SK-N-SH (cell line): ENCODE data around the gene HNRNPM. TPM values are rescaled to one million over a fixed set of nuclear protein-coding genes. Genes with fewer than 3 reads are reported as not detected.

Experiments
- CTCF ChIA-PET: fragments of 300-600, 350-600 bp; formaldehyde crosslinking; extraction: SDS; loops from one replicate; lab custom pipeline; 2021; lab: Yijun Ruan, JAX
- POLR2A ChIA-PET: fragments of 350-600 bp; sonication (Branson Sonifier 250); formaldehyde crosslinking; extraction: SDS; loops from one replicate; lab custom pipeline; 2020; ENCODE audit warnings: antibody characterized with exemption, inconsistent platforms; lab: Yijun Ruan, JAX
- DNase-seq: peaks from one replicate; pipeline ENCODE4 v3.0.0; 2012
- H2AFZ ChIP-seq: fragments of 200-600 bp; sonication (generic); 2 replicates; pipeline ENCODE4 v1.8.1; 2016; ENCODE audit warnings: antibody characterized with exemption, mild to moderate bottlenecking, low read depth
- H3F3A ChIP-seq: fragments of 200-600 bp; sonication (generic); replicated peaks from 2 replicates; pipeline ENCODE3; 2016; ENCODE audit warnings: antibody characterized with exemption, mild to moderate bottlenecking; ENCODE audit not compliant: insufficient read depth
- H3K27ac ChIP-seq, 2 experiments: fragments of 200-500 bp in 1 of 2; fragments of 200-600 bp in 1 of 2; sonication (Bioruptor generic) in 1 of 2; sonication (generic), shearing (Covaris generic) in 1 of 2; 2 replicates each; pipeline versions ENCODE4 v1.5.1 to v1.6.1; 2014 to 2016; ENCODE audit warnings: low read depth in 2 of 2, inconsistent platforms in 1 of 2, low read length in 1 of 2, mild to moderate bottlenecking in 1 of 2, mixed read lengths in 1 of 2
- H3K27me3 ChIP-seq: fragments of 200-600 bp; sonication (generic), shearing (Covaris generic); 2 replicates; pipeline ENCODE4 v1.6.1; 2016; ENCODE audit warnings: mixed run types; ENCODE audit not compliant: insufficient read depth
- H3K36me3 ChIP-seq, 2 experiments: fragments of 200-500 bp in 1 of 2; fragments of 200-600 bp in 1 of 2; sonication (Bioruptor generic) in 1 of 2; sonication (generic) in 1 of 2; replicated peaks in 1 of 2; 2 replicates each; pipeline versions ENCODE3 to v1.5.1; 2014 to 2016; ENCODE audit warnings: low read length in 1 of 2, mild to moderate bottlenecking in 1 of 2; ENCODE audit not compliant: insufficient read depth in 2 of 2, control insufficient read depth in 1 of 2
- H3K4me1 ChIP-seq, 2 experiments: fragments of 200-500 bp in 1 of 2; fragments of 200-600 bp in 1 of 2; sonication (Bioruptor generic) in 1 of 2; sonication (generic), shearing (Covaris generic) in 1 of 2; 2 replicates each; pipeline versions ENCODE4 v1.5.1 to v1.6.1; 2014 to 2016; ENCODE audit warnings: low read depth in 1 of 2, low read length in 1 of 2, mixed run types in 1 of 2; ENCODE audit not compliant: insufficient read depth in 2 of 2, control insufficient read depth in 1 of 2
- H3K4me2 ChIP-seq: fragments of 200-600 bp; sonication (generic), shearing (Covaris generic); 2 replicates; pipeline ENCODE4 v1.6.1; 2017; ENCODE audit warnings: mixed run types
- H3K4me3 ChIP-seq, 2 experiments: fragments of 200-500 bp in 1 of 2; fragments of 200-600 bp in 1 of 2; sonication (Bioruptor generic) in 1 of 2; sonication (generic), shearing (Covaris generic) in 1 of 2; 2 replicates each; pipeline versions ENCODE4 v1.5.1 to v1.8.1; 2014 to 2016; ENCODE audit warnings: low read depth in 2 of 2, inconsistent platforms in 1 of 2, low read length in 1 of 2, mild to moderate bottlenecking in 1 of 2, mixed read lengths in 1 of 2, moderate library complexity in 1 of 2
- H3K79me2 ChIP-seq: fragments of 200-600 bp; sonication (generic); 2 replicates; pipeline ENCODE4 v1.8.1; 2017; ENCODE audit warnings: mild to moderate bottlenecking; ENCODE audit not compliant: insufficient read depth
- H3K9ac ChIP-seq: fragments of 200-600 bp; sonication (generic); 2 replicates; pipeline ENCODE4 v1.6.1; 2017; ENCODE audit warnings: mixed run types
- H3K9me2 ChIP-seq: fragments of 200-600 bp; sonication (generic); 2 replicates; pipeline ENCODE4 v1.6.1; 2017; ENCODE audit warnings: mixed run types
- H3K9me3 ChIP-seq: fragments of 200-600 bp; sonication (generic); 2 replicates; pipeline ENCODE4 v1.6.1; 2017; ENCODE audit warnings: mixed run types, mild to moderate bottlenecking, moderate library complexity
- H4K20me1 ChIP-seq: fragments of 200-600 bp; sonication (generic); 2 replicates; pipeline ENCODE4 v1.6.1; 2017; ENCODE audit warnings: mild to moderate bottlenecking, mixed run types; ENCODE audit not compliant: insufficient read depth
- CTCF ChIP-seq: fragments of 200-600 bp; sonication (generic); IDR thresholded peaks from 2 replicates; pipeline ENCODE4 v1.6.1; 2017; ENCODE audit warnings: antibody characterized with exemption, mild to moderate bottlenecking, moderate library complexity
- EZH2phosphoT487 ChIP-seq: fragments of 200-600 bp; sonication (generic); IDR thresholded peaks from 2 replicates; pipeline ENCODE4 v1.6.1; 2017; ENCODE audit warnings: low read depth, mixed run types, mild to moderate bottlenecking, antibody characterized with exemption, moderate library complexity, borderline replicate concordance
- FOXM1 ChIP-seq: IDR thresholded peaks from 2 replicates; pipeline ENCODE4 v1.4.0; 2012; ENCODE audit warnings: low read depth, mild to moderate bottlenecking
- NRF1 ChIP-seq: IDR thresholded peaks from 2 replicates; pipeline ENCODE4 v1.6.1; 2012; ENCODE audit warnings: low read depth, mild to moderate bottlenecking, low read length
- RCOR1 ChIP-seq: fragments of 150-350 bp; IDR thresholded peaks from 2 replicates; pipeline ENCODE4 v1.6.1; 2017; ENCODE audit warnings: antibody characterized with exemption, low read length
- TEAD4 ChIP-seq: IDR thresholded peaks from 2 replicates; pipeline ENCODE4 v1.4.0; 2012; ENCODE audit warnings: mild to moderate bottlenecking, borderline replicate concordance; ENCODE audit not compliant: insufficient read depth
- WGBS: methylation state at CpG from one replicate; pipeline ENCODE4 v1.1.6; 2017; ENCODE audit warnings: low lambda C conversion rate; 5-methylcytosine and 5-hydroxymethylcytosine counted together
- polyA plus RNA-seq, 3 experiments: library from polyadenylated mRNA; depleted of rRNA; stranded (reverse); fragments of >200 nt; gene quantifications; 2 replicates each; pipeline ENCODE4 v1.2.3, GENCODE V29; 2012

Gene HNRNPM
- polyA plus RNA-seq, 1 of the 3 experiments (the other 2 are of a cell fraction) = 205 TPM

- Histone ChIP-seq H3K4me3 (no peak overlapping the region), H3K4me2 (no peak overlapping the region), H3K79me2 (peaks cover 6% of the 10 kb centered on the region; the same call in 1 of the 2 replicates), H3K27me3 (no peaks in the 10 kb centered on the region), H3K9me2 (no peaks in the 10 kb centered on the region), H3K9me3 (no peaks in the 10 kb centered on the region), H3F3A (no peaks in the 10 kb centered on the region), H4K20me1 (peaks cover 20% of the 10 kb centered on the region; the same call in 1 of the 2 replicates), H3K4me1 (no peaks in the 10 kb centered on the region), H3K9ac (no peak overlapping the region), H3K36me3 (peaks cover 15 to 46% of the 10 kb centered on the region in 2 experiments), H2AFZ (no peak overlapping the region), H3K27ac (no peak overlapping the region; a peak in 1 of 4 replicates)
- ChIA-PET CTCF (no interaction called here), POLR2A (no interaction called here)
- no peak for DNase-seq
- 96% methylated on average over 14 of the region's 25 CpGs for whole genome bisulfite sequencing
- TF ChIP-seq RCOR1 = no peak
- TF ChIP-seq EZH2phosphoT487 = no peak
These were observed 45.0 kb downstream of the HNRNPM start for GRCh38 chr19:8489561-8490394.

GRCh38 chr19:8490395-8490760 is 45.6 kb downstream of the HNRNPM start:
- Histone ChIP-seq H3F3A (no peaks in the 10 kb centered on the region), H3K27me3 (no peaks in the 10 kb centered on the region), H3K27ac (no peak overlapping the region), H3K9me3 (no peaks in the 10 kb centered on the region), H3K4me2 (no peak overlapping the region), H3K9ac (no peak overlapping the region), H3K4me1 (no peaks in the 10 kb centered on the region), H4K20me1 (peaks cover 14% of the 10 kb centered on the region; the same call in 1 of the 2 replicates), H3K4me3 (no peak overlapping the region), H3K36me3 (peaks cover 12 to 40% of the 10 kb centered on the region in 2 experiments), H3K9me2 (no peaks in the 10 kb centered on the region), H3K79me2 (peaks cover under 1% of the 10 kb centered on the region; the same call in 1 of the 2 replicates), H2AFZ (no peak overlapping the region)
- TF ChIP-seq EZH2phosphoT487 = no peak
- POLR2A ChIA-PET = no interaction called here
- CTCF ChIA-PET = interaction anchor here (2.4 kb wide), 1 partner anchor 136 kb away, joined by 9 read pairs; no protein-coding TSS in a partner anchor
- DNase-seq = no peak
- no CpG with 5 or more reads among the region's 24 CpGs for WGBS

- Histone ChIP-seq H3K9me3 (no peaks in the 10 kb centered on the region), H3K36me3 (peaks cover 11 to 35% of the 10 kb centered on the region in 2 experiments), H4K20me1 (peaks cover 11% of the 10 kb centered on the region; the same call in 1 of the 2 replicates), H3K4me2 (no peak overlapping the region), H3K27me3 (no peaks in the 10 kb centered on the region), H3K9me2 (no peaks in the 10 kb centered on the region), H3K9ac (no peak overlapping the region), H3K4me1 (no peaks in the 10 kb centered on the region), H2AFZ (no peak overlapping the region), H3K27ac (no peak overlapping the region), H3K4me3 (no peak overlapping the region), H3K79me2 (no peaks in the 10 kb centered on the region), H3F3A (no peaks in the 10 kb centered on the region)
- CTCF ChIA-PET = interaction anchor here (0.9 to 2.4 kb wide), 2 partner anchors 9 to 137 kb away, joined by 3 to 9 read pairs; no protein-coding TSS in a partner anchor
- TF ChIP-seq NRF1 (no peak), EZH2phosphoT487 (no peak), FOXM1 (no peak), TEAD4 (no peak), CTCF (no peak)
- POLR2A ChIA-PET = no interaction called here
- WGBS = 98% methylated on average over 10 of the region's 12 CpGs
- DNase-seq = no peak
These were observed 46.1 kb downstream of the HNRNPM start for GRCh38 chr19:8490873-8491272.
